Astrocyte of the spinal cord (primary cell): ENCODE measurements around the gene CHCHD6.

Experiments used
- DNase-seq: peaks from one replicate; pipeline ENCODE4 v3.0.0; 2011; ENCODE audit warnings: low read depth, low spot score
- H3K4me3 ChIP-seq: 2 replicates; pipeline ENCODE4 v1.5.1; 2011; ENCODE audit warnings: low read depth, mild to moderate bottlenecking, low read length, moderate library complexity
- in situ Hi-C: cut with HindIII; loops from 2 replicates; pipeline ENCODE4 v1.10.0; 2017; ENCODE audit warnings: low sequenced_read_pairs
- TF ChIP-seq, protein P1 (sequence below): IDR thresholded peaks from 2 replicates; pipeline ENCODE4 v1.5.1; 2012; ENCODE audit warnings: low read depth, mild to moderate bottlenecking, low read length, inconsistent platforms

Gene CHCHD6

DNA sequence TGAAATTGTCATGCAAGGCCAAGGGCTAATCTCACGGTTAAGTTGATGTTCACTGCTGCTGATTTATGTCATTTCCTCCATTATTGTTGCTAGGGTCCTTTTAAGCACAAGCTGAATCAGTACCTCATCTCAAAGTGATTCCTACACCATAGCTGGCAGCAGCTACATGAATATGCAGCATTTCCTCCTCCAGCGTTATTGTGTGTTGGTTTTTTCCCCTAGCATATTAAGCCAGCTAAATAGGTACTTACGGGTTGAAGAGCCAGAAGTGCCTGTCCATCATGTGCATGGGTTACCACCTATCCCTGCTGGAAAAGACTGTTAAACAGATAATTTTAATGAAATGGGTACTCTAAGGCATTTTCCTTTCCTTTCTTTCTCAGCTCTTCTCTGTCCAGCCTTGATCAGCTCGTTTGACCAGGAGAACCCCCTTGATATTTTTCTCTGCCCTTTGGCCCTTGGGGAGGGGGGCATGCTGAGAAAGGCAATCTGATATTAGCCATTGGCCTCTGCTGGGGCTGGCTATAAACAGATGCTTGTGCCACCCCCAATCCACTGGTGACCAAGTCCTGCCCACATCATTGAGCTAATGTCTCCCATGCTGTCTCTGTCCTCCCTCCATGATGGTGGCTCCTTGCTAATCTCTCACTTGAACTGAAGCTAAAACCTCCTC is 163.3 kb downstream of the CHCHD6 start:
- TF ChIP-seq, protein P1, sequence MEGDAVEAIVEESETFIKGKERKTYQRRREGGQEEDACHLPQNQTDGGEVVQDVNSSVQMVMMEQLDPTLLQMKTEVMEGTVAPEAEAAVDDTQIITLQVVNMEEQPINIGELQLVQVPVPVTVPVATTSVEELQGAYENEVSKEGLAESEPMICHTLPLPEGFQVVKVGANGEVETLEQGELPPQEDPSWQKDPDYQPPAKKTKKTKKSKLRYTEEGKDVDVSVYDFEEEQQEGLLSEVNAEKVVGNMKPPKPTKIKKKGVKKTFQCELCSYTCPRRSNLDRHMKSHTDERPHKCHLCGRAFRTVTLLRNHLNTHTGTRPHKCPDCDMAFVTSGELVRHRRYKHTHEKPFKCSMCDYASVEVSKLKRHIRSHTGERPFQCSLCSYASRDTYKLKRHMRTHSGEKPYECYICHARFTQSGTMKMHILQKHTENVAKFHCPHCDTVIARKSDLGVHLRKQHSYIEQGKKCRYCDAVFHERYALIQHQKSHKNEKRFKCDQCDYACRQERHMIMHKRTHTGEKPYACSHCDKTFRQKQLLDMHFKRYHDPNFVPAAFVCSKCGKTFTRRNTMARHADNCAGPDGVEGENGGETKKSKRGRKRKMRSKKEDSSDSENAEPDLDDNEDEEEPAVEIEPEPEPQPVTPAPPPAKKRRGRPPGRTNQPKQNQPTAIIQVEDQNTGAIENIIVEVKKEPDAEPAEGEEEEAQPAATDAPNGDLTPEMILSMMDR: no peak
- DNase-seq: no peak
- in situ Hi-C loops: no loop called here
- H3K4me3 ChIP-seq: no peak overlapping the region

- in situ Hi-C loops: no loop called here
- TF ChIP-seq, protein P1: no peak
- H3K4me3 ChIP-seq: no peak overlapping the region
- no peak for DNase-seq
These were observed 163.8 kb downstream of the CHCHD6 start for GRCh38 chr3:126867863-126868200.

GRCh38 chr3:126870608-126871210 is 166.7 kb downstream of the CHCHD6 start:
- in situ Hi-C loops: no loop called here
- H3K4me3 ChIP-seq: no peak overlapping the region

DNA sequence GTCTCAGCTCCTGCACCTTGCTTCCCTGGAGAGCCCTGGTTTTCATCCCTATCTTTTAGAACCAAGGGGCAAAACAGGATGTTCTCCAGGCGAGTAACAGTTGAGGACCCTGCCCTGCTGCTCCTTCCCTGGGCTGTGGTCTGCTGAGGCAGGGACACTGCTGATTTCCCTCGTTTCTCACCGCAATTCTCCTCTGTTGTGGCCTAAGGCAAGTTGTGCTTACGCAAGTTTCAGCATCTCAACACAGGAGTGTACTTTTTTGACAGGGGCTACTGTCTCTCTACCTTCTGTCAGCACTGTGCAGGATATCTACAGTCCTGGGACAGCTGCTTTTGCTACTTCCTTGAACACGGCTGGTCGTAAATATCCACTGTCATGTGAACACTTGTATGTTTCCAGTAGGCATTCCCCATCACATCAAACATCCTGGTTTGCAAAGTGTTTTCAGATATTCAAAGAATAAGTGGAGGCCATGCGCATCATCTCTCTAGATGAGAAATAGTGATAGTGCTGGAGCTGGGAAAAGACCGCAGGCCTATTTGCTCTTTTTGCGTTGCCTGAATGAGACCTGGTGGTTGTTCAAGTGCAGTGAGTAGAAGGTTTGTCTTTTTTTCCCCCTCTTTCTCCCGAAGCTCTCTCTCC is 168.8 kb downstream of the CHCHD6 start:
- no peak for DNase-seq
- no peak overlapping the region for H3K4me3 ChIP-seq
- TF ChIP-seq, protein P1: no peak
- in situ Hi-C loops: no loop called here

More at GRCh38 chr3:126870608-126871210, 166.7 kb downstream of the CHCHD6 start:
- TF ChIP-seq, protein P1: no peak
- no peak for DNase-seq

GRCh38 chr3:126873416-126873815 is 169.4 kb downstream of the CHCHD6 start:
- TF ChIP-seq, protein P1: no peak
- no peak overlapping the region for H3K4me3 ChIP-seq
- in situ Hi-C loops: no loop called here
- no peak for DNase-seq

DNA sequence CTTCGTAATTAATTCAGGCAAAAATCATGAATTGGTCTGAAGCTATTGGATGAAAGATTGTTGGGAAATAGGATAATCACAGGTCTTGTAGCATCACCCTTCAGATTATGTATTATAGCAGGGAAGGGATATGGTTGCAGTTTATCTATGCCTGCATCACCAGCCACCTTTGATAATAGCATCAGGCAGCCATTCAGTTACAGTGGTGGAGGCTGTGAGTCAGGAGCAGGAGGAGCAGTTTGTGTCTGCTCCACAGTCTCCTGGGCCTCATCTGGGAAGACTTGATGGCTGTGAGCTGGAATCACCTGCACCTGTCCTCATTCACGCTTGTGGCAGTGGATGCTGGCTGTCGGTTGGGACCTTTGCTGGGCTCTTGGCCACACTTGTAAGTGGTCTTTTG is 174.6 kb downstream of the CHCHD6 start:
- in situ Hi-C loops: no loop called here
- no peak overlapping the region for H3K4me3 ChIP-seq
- TF ChIP-seq, protein P1: no peak
- no peak for DNase-seq
